Gastrocnemius medialis (tissue), 4 donors: ENCODE measurements around the gene NACA2.
"Not testable (repeated sequence)": the region's sequence is repeated elsewhere in the genome, so short reads cannot be mapped to it uniquely, and the experiment has no call there.

Experiments used
- CTCF ChIP-seq, 5 experiments: fragments of 450-650 bp in 3 of 5; fragments of 200-600 bp in 2 of 5; sonication (generic) in 2 of 5; IDR thresholded peaks in 4 of 5; conservative IDR thresholded peaks in 1 of 5; 1 replicate in 4 of 5; 2 replicates in 1 of 5; pipeline ENCODE4 v1.5.1; 2016 to 2019; ENCODE audit warnings: antibody characterized with exemption in 5 of 5, mild to moderate bottlenecking in 3 of 5, moderate library complexity in 3 of 5
- POLR2A ChIP-seq, 2 donors: fragments of 450-650 bp; IDR thresholded peaks; one replicate each; pipeline ENCODE4 v1.6.1; 2017; ENCODE audit warnings: antibody characterized with exemption in 2 of 2, mild to moderate bottlenecking in 2 of 2, moderate library complexity in 2 of 2

GRCh38 chr17:61569525-61569924, 21.5 kb downstream of the NACA2 start:
- TF ChIP-seq CTCF (IDR thresholded peaks at IDR 0.05 in 4 of 5, conservative IDR thresholded peaks at IDR 0.05 in 1 of 5); POLR2A (IDR thresholded peaks at IDR 0.05): not testable (repeated sequence)
